DND-41 (cell line): ENCODE measurements around the gene TCF7L1.

Experiments
- ATAC-seq: fragments of 200-7000 bp; cut with Tn5 transposase; 3 replicates; pipeline ENCODE4 v1.9.1; 2021; ENCODE audit warnings: low read depth; ENCODE audit not compliant: insufficient read depth
- DNase-seq: peaks from one replicate; pipeline ENCODE4 v3.0.0-alpha.2; 2020
- H2AFZ ChIP-seq: 2 replicates; pipeline ENCODE4 v1.6.0; 2012; ENCODE audit warnings: low read depth, low read length
- H3K27ac ChIP-seq: 2 replicates; pipeline ENCODE4 v1.5.1; 2012; ENCODE audit warnings: low read length, inconsistent platforms
- H3K27me3 ChIP-seq: fragments of 200-600 bp; sonication (generic); 2 replicates; pipeline ENCODE4 v1.6.0; 2012; ENCODE audit warnings: low read length, mild to moderate bottlenecking, inconsistent platforms; ENCODE audit not compliant: insufficient read depth, poor library complexity
- H3K36me3 ChIP-seq: 2 replicates; pipeline ENCODE4 v1.5.1; 2012; ENCODE audit warnings: low read length, inconsistent platforms; ENCODE audit not compliant: insufficient read depth
- H3K4me1 ChIP-seq: 2 replicates; pipeline ENCODE4 v1.5.1; 2012; ENCODE audit warnings: mild to moderate bottlenecking, low read length; ENCODE audit not compliant: insufficient read depth
- H3K4me2 ChIP-seq: 2 replicates; pipeline ENCODE4 v1.6.0; 2012; ENCODE audit warnings: mild to moderate bottlenecking, moderate library complexity, low read length, inconsistent platforms; ENCODE audit not compliant: insufficient read depth
- H3K4me3 ChIP-seq, 2 experiments: fragments of 200-600 bp in 1 of 2; shearing (Covaris generic) in 1 of 2; 2 replicates each; pipeline ENCODE4 v1.5.1; 2012 to 2016; ENCODE audit warnings: inconsistent platforms in 2 of 2, low read length in 2 of 2, mild to moderate bottlenecking in 2 of 2, low read depth in 1 of 2, moderate library complexity in 1 of 2
- H3K79me2 ChIP-seq: 2 replicates; pipeline ENCODE4 v1.6.0; 2012; ENCODE audit warnings: low read length, inconsistent platforms; ENCODE audit not compliant: insufficient read depth
- H3K9ac ChIP-seq: 2 replicates; pipeline ENCODE4 v1.6.0; 2012; ENCODE audit warnings: low read depth, mild to moderate bottlenecking, inconsistent platforms, low read length, moderate library complexity
- H3K9me3 ChIP-seq: 2 replicates; pipeline ENCODE4 v1.5.1; 2012; ENCODE audit warnings: low read length, moderate library complexity, mild to moderate bottlenecking, inconsistent platforms; ENCODE audit not compliant: insufficient read depth, severe bottlenecking
- H4K20me1 ChIP-seq: 2 replicates; pipeline ENCODE4 v1.6.0; 2012; ENCODE audit warnings: low read length; ENCODE audit not compliant: insufficient read depth
- CTCF ChIP-seq: IDR thresholded peaks from 2 replicates; pipeline ENCODE4 v1.5.1; 2012; ENCODE audit warnings: borderline replicate concordance, low read length, moderate library complexity, mild to moderate bottlenecking; ENCODE audit not compliant: poor library complexity, severe bottlenecking; ENCODE audit errors: extremely low read depth
- EZH2 ChIP-seq: IDR thresholded peaks from 3 replicates; pipeline ENCODE4 v1.6.1; 2012; ENCODE audit warnings: borderline replicate concordance, low read depth, mild to moderate bottlenecking, moderate library complexity, low read length, inconsistent platforms; ENCODE audit not compliant: severe bottlenecking

Gene TCF7L1

GRCh38 chr2:85277416-85278158 lies 144.4 kb downstream of the TCF7L1 start:
- no peaks in the 10 kb centered on the region for H3K9me3 ChIP-seq
- TF ChIP-seq EZH2 (no peak), CTCF (no peak)
- H3K36me3 ChIP-seq: no peaks in the 10 kb centered on the region
- no peaks in the 10 kb centered on the region for H4K20me1 ChIP-seq
- H3K27ac ChIP-seq: no peak overlapping the region
- no peaks in the 10 kb centered on the region for H3K4me1 ChIP-seq
- no peaks in the 10 kb centered on the region for H3K79me2 ChIP-seq
- DNase-seq: no peak
- H3K4me3 ChIP-seq: no peak overlapping the region
- peaks cover 37% of the 10 kb centered on the region for H3K27me3 ChIP-seq
- H3K4me2 ChIP-seq: no peak overlapping the region
- no peak overlapping the region for H2AFZ ChIP-seq
- no peak overlapping the region for H3K9ac ChIP-seq
- no peak for ATAC-seq

- Histone ChIP-seq H2AFZ (no peak overlapping the region), H3K4me2 (no peak overlapping the region), H3K4me1 (no peaks in the 10 kb centered on the region), H3K79me2 (no peaks in the 10 kb centered on the region), H3K9ac (no peak overlapping the region), H3K36me3 (no peaks in the 10 kb centered on the region), H3K4me3 (no peak overlapping the region), H3K9me3 (no peaks in the 10 kb centered on the region), H4K20me1 (no peaks in the 10 kb centered on the region), H3K27me3 (peaks cover 30% of the 10 kb centered on the region), H3K27ac (no peak overlapping the region)
- no peak for ATAC-seq
- no peak for DNase-seq
- TF ChIP-seq EZH2 (no peak), CTCF (no peak)
Measured at GRCh38 chr2:85278361-85278760, 145.2 kb downstream of the TCF7L1 start.

GRCh38 chr2:85281553-85281952 lies 148.4 kb downstream of the TCF7L1 start:
- Histone ChIP-seq H3K79me2 (no peaks in the 10 kb centered on the region), H3K27ac (no peak overlapping the region)
- no peak for ATAC-seq

More at GRCh38 chr2:85281553-85281952, 148.4 kb downstream of the TCF7L1 start:
- Histone ChIP-seq H3K9ac (no peak overlapping the region), H2AFZ (no peak overlapping the region), H3K9me3 (no peaks in the 10 kb centered on the region), H3K4me1 (peaks cover 3% of the 10 kb centered on the region; the same call in 1 of the 2 replicates), H3K36me3 (no peaks in the 10 kb centered on the region), H3K4me2 (no peak overlapping the region), H3K27me3 (peaks cover 14% of the 10 kb centered on the region), H4K20me1 (no peaks in the 10 kb centered on the region), H3K4me3 (no peak overlapping the region)
- TF ChIP-seq CTCF: no peak
- no peak for TF ChIP-seq EZH2
- no peak for DNase-seq
